Measurements from ENCODE around the gene HSD3B2.

DNA sequence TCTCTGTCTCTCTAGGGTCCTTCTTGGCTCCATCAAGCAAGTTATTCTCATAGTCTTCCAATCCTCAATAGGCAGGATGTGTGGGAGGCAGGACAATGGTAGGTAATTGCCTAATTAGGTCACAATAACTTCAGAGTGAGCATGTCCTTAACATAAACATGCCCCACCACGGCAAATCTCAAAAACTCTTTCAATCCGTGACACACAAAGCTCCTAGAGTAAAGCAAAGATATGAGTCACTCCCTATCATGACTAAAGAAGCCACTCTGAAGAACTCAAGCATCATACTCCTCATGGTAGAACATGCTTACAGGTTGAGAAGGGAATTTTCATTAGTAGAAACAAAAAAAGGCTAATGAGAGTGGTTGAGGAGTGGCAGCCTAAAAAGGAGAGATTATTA lies 41.5 kb upstream of the HSD3B2 start:
- TF ChIP-seq EZH2 (IDR thresholded peaks at IDR 0.05; ENCODE audit: borderline replicate concordance, insufficient read depth, low read length, poor library complexity, severe bottlenecking) = no peak
- no peak for TF ChIP-seq TAF1 (IDR thresholded peaks at IDR 0.05; ENCODE audit: low read depth)
- no peak for TF ChIP-seq CTCF (IDR thresholded peaks at IDR 0.05; ENCODE audit: poor library complexity, severe bottlenecking)
- no peak for TF ChIP-seq POLR2AphosphoS5 (IDR thresholded peaks at IDR 0.05)
- TF ChIP-seq EP300 (conservative IDR thresholded peaks at IDR 0.05; ENCODE audit: poor library complexity, severe bottlenecking) = no peak
- no peak for TF ChIP-seq MXI1 (conservative IDR thresholded peaks at IDR 0.05; ENCODE audit: poor library complexity, severe bottlenecking)
